ENCODE data around the gene TBX21. TPM values are rescaled to one million over a fixed set of nuclear protein-coding genes. Genes with fewer than 3 reads are reported as not detected.
"Not testable (repeated sequence)": the region's sequence is repeated elsewhere in the genome, so short reads cannot be mapped to it uniquely, and the experiment has no call there.

Gene TBX21
- total RNA-seq, 1 donor from 2014 or later, result 0.25 TPM

- H3K27me3 ChIP-seq (ENCODE audit: low read depth), result peaks cover 86% of the 10 kb centered on the region
- no peaks in the 10 kb centered on the region for H3K9me3 ChIP-seq (replicated peaks)
- H3K4me1 ChIP-seq, result no peaks in the 10 kb centered on the region
- intact Hi-C loops (cut with micrococcal nuclease), result no loop called here
- TF ChIP-seq CTCF (IDR thresholded peaks at IDR 0.05; ENCODE audit: borderline replicate concordance), result no peak
- no peaks in the 10 kb centered on the region for H3K36me3 ChIP-seq
- no peak overlapping the region for H3K27ac ChIP-seq (replicated peaks)
- no peak for DNase-seq
- H3K4me3 ChIP-seq, result no peak overlapping the region
These were observed 6.1 kb downstream of the TBX21 start for GRCh38 chr17:47739150-47739549.

GRCh38 chr17:47739945-47740344, 6.9 kb downstream of the TBX21 start:
- intact Hi-C loops (cut with micrococcal nuclease); H3K9me3 ChIP-seq (replicated peaks); H3K36me3 ChIP-seq; DNase-seq; H3K4me3 ChIP-seq; H3K4me1 ChIP-seq; H3K27ac ChIP-seq (replicated peaks): not testable (repeated sequence)
- peaks cover 88% of the 10 kb centered on the region for H3K27me3 ChIP-seq (ENCODE audit: low read depth)

- no peak for TF ChIP-seq CTCF (IDR thresholded peaks at IDR 0.05; ENCODE audit: borderline replicate concordance)
- no peak for DNase-seq
- H3K27me3 ChIP-seq (ENCODE audit: low read depth), result peaks cover 88% of the 10 kb centered on the region
- no peak overlapping the region for H3K4me3 ChIP-seq
- no peaks in the 10 kb centered on the region for H3K36me3 ChIP-seq
- H3K9me3 ChIP-seq (replicated peaks), result no peaks in the 10 kb centered on the region
- intact Hi-C loops (cut with micrococcal nuclease), result no loop called here
- no peak overlapping the region for H3K27ac ChIP-seq (replicated peaks)
- H3K4me1 ChIP-seq, result no peaks in the 10 kb centered on the region
These were observed 8.2 kb downstream of the TBX21 start for GRCh38 chr17:47741109-47741792.

GRCh38 chr17:47741793-47742145, 8.7 kb downstream of the TBX21 start:
- DNase-seq, result no peak
- Histone ChIP-seq H3K27me3 (ENCODE audit: low read depth) (peaks cover 88% of the 10 kb centered on the region), H3K36me3 (no peaks in the 10 kb centered on the region), H3K9me3 (replicated peaks) (no peaks in the 10 kb centered on the region), H3K4me1 (no peaks in the 10 kb centered on the region), H3K4me3 (no peak overlapping the region), H3K27ac (replicated peaks) (no peak overlapping the region)
- TF ChIP-seq CTCF (IDR thresholded peaks at IDR 0.05; ENCODE audit: borderline replicate concordance), result no peak
- intact Hi-C loops (cut with micrococcal nuclease), result no loop called here

- H3K27ac ChIP-seq (replicated peaks), result no peak overlapping the region
These were observed 9.5 kb downstream of the TBX21 start for GRCh38 chr17:47742319-47743181.

More at GRCh38 chr17:47742319-47743181, 9.5 kb downstream of the TBX21 start:
- no peak for DNase-seq
- H3K9me3 ChIP-seq (replicated peaks), result no peaks in the 10 kb centered on the region
- no peak overlapping the region for H3K4me3 ChIP-seq
- H3K27me3 ChIP-seq (ENCODE audit: low read depth), result peaks cover 87% of the 10 kb centered on the region
- intact Hi-C loops (cut with micrococcal nuclease), result no loop called here
- no peaks in the 10 kb centered on the region for H3K36me3 ChIP-seq
- no peaks in the 10 kb centered on the region for H3K4me1 ChIP-seq
- peak; percentile 39 for TF ChIP-seq CTCF (IDR thresholded peaks at IDR 0.05; ENCODE audit: borderline replicate concordance)

All from left ventricle myocardium inferior (tissue), 1 donor.